Forelimb muscle (tissue), 1 donor: ENCODE data around the gene ADCY5. TPM values are rescaled to one million over a fixed set of nuclear protein-coding genes. Genes with fewer than 3 reads are reported as not detected.

Experiments
- DNase-seq: peaks from one replicate; pipeline ENCODE4 v3.0.0-alpha.2; 2013; ENCODE audit warnings: low read depth
- polyA plus RNA-seq: library from polyadenylated mRNA; unstranded; fragments of 120-200 nt; gene quantifications from one replicate; pipeline ENCODE4 v1.2.1, GENCODE V29; 2013; ENCODE audit not compliant: insufficient read length

ADCY5 gene
- polyA plus RNA-seq, 1 donor: 4.3 TPM

- no peak for DNase-seq
These were observed 161.6 kb downstream of the ADCY5 start for GRCh38 chr3:123287051-123287961.

GRCh38 chr3:123286308-123287023 is 162.4 kb downstream of the ADCY5 start:
- DNase-seq: peak; percentile 4

- DNase-seq: no peak
These were observed 163.0 kb downstream of the ADCY5 start for GRCh38 chr3:123285931-123286307.

- DNase-seq: no peak
These were observed 163.4 kb downstream of the ADCY5 start for GRCh38 chr3:123285479-123285878.

GRCh38 chr3:123285066-123285465 is 163.8 kb downstream of the ADCY5 start:
- DNase-seq: no peak

GRCh38 chr3:123284399-123285010 is 164.4 kb downstream of the ADCY5 start:
- no peak for DNase-seq

- no peak for DNase-seq
These were observed 165.1 kb downstream of the ADCY5 start for GRCh38 chr3:123283657-123284398.

GRCh38 chr3:123283074-123283473 is 165.8 kb downstream of the ADCY5 start:
- no peak for DNase-seq

- no peak for DNase-seq
These were observed 166.4 kb downstream of the ADCY5 start for GRCh38 chr3:123282461-123282860.

- no peak for DNase-seq
These were observed 167.0 kb downstream of the ADCY5 start for GRCh38 chr3:123281929-123282328.

GRCh38 chr3:123281406-123281805 is 167.5 kb downstream of the ADCY5 start:
- DNase-seq: no peak

- DNase-seq: no peak
These were observed 169.8 kb downstream of the ADCY5 start for GRCh38 chr3:123279121-123279520.

GRCh38 chr3:123278446-123278845 is 170.4 kb downstream of the ADCY5 start:
- DNase-seq: no peak

GRCh38 chr3:123277106-123277505 is 171.8 kb downstream of the ADCY5 start:
- no peak for DNase-seq

GRCh38 chr3:123276346-123277006 is 172.4 kb downstream of the ADCY5 start:
- no peak for DNase-seq

- no peak for DNase-seq
These were observed 173.2 kb downstream of the ADCY5 start for GRCh38 chr3:123275691-123276090.

- no peak for DNase-seq
These were observed 176.3 kb downstream of the ADCY5 start for GRCh38 chr3:123272547-123272946.

GRCh38 chr3:123271466-123272159 is 177.3 kb downstream of the ADCY5 start:
- DNase-seq: no peak

- DNase-seq: no peak
These were observed 178.1 kb downstream of the ADCY5 start for GRCh38 chr3:123270818-123271217.

- DNase-seq: no peak
These were observed 181.1 kb downstream of the ADCY5 start for GRCh38 chr3:123267821-123268220.

- no peak for DNase-seq
These were observed 184.9 kb downstream of the ADCY5 start for GRCh38 chr3:123263941-123264340.
